DMS114 treated with DMSO at 0.1 percent for 48 hours (cell line): ENCODE measurements around the gene OPHN1.

Experiments used
- DNase-seq: peaks from one replicate; lab custom pipeline; 2025; ENCODE audit not compliant: unreplicated experiment; lab: John Stamatoyannopoulos, UW

Gene OPHN1

DNA sequence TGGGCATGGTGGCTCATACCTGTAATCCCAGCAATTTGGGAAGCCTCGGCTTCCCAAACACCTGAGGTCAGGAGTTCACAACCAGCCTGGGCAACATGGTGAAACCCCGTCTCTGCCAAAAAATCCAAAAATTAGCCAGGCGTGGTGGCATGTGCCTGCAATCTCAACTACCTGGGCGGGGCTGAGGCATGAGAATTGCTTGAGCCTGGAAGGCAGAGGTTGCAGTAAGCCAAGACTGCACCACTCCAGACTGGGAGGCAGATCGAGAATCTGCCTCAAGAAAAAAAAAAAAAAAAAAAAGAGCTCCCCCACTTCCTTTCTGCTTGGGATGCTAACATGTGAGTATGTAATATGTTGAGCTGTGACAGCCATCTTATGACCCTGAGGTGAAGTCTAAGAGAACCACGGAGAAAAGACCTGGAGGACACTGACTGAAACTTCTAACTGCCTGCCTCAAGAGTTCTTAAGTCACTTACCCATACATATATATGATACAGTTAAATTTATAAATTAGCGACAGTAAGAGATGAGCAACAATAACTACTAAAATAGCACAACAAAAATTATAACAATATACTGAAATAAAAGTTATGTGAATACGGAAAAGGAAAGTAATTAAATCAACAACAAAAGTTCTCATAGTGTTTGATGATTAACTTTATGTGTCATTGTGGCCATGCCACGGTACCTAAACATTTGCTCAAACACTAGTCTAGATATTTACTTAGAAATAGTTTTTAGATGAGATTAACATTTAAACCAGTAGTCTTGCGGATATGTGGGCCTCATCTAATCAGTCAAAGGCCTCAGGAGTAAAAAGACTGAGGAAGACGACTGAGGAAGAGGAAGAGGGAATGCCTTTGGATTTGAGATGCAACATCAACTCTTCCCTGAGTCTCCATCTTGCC, 178.3 kb downstream of the OPHN1 start:
- DNase-seq = no peak

DNA sequence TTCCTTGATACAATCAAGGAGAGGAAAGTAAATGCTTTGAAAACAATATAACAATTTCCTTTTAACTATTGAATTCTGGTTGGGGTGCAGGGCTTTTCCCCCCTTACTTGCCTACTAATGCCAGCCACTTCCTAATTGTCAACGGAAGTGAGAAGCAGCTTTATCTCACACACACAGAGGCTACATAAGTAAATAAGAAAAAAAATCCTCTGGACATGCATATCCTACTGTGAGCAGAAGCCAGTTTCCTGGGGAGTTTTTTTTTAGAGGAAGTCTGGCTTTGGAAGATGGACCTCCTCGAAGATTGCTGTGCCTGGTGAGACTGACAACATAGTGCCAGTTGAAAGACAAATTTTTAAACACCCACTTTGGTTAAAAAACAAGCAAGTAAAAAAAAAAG, 180.6 kb downstream of the OPHN1 start:
- DNase-seq = no peak

DNA sequence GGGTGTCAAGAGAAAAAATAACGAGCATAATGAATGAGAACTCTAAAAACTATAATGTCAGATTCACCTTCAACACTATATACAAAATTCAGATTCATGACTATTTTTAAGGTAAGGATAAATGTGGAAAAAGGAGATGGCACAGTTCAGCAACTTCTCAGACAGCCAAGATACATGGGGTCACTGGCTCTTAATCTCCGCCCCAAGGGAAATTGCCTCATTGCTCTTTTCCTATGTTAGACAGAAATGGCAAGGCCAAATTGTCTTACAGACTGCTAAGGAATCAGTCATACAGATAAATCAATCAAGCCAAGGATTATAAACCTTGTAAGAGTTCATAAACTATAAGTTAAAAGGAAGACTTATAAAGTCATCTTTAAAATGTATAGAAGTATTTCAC, 183.4 kb downstream of the OPHN1 start:
- DNase-seq = no peak

DNA sequence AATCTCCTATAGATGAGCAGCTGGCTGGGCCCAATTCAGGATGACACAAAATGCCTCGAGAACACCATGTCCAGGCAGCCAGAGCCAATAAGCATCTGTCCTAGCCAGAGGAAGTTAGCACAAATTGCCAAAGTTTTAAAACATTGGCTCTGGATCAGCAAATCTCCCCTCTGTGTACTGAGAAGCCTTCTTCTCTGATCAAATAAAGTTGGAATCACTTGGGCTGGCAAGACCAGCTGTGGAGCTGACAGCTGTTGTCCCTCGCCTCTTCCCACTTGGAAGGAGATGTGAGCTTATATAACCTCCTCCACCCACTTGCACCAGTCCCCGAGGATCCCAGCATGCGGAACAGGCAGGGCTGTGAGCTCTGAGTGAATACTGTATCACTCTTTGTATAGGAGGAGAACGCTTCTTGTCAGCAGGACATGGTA, 183.9 kb downstream of the OPHN1 start:
- no peak for DNase-seq

DNA sequence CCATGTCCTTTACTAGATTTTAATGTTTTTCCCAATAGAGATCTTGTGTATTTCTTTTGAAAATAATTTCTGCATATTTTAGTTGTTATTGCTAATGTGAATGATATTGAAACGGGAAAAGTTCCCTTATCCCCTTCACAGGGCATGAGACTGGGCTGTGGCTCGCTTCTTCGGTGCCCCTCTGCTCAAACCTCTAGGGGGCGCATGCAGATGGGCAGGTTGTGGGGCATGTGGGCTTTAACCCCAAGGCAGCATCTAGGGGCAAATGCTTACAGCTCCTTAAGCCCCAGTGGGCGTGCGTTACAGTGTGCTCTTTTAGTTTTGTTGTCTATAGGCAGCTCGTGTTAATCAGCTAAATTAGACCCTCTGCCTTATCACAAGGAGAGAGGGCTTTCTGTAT, 194.7 kb downstream of the OPHN1 start:
- DNase-seq = no peak

DNA sequence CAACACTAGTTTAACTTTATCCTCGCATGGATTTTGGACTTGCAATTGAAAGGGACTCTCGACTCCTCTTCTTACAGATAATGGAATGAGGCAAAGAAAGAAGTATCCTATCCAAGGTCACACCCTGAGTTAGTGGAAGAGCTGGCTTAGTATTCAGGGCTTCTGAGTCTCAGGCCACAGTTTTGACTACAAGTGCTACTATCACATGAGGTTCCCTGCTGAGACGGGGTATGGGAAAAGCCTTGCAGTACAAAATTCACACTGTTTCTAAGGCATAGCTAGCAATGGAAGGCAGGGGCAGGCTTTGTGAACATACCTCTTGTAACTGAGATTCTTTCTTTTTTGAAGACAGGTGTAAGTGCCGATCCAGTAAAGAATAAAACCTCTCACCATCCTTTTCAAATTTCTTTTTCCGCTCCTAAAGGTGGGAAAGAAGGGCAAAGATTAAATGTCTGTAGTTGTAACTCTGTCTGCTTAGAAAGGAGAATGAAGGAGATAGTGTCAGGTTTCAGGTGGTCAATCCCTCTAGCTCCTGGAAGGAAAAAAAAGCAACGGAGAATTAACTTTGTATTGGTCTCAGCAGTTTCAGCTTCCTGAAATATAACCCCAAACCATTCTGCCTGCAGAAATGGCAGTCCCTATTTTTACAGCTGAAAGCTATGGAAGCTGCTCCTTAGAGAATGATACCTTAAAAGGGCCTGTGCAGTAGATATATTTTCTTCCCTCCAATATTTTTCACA, 199.0 kb downstream of the OPHN1 start:
- no peak for DNase-seq

DNA sequence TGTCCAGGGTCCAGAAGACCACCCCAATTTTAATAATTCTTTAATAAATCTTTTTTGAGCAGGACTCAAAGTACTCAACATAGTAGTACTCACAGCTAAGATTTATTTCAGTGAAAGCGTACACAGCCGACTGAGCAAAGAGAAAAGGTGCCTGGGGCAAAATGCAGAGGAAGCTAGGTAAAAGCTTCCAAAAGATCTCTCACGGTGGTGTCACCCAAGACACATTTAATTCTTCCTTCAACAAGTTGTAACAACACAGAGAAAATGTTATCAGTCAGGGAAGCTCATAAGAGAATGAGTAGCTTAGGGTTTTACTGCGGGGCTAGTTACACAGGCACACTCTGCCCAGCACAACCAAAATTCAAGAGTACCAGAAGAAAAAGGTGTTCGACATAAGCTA, 201.1 kb downstream of the OPHN1 start:
- DNase-seq = no peak

DNA sequence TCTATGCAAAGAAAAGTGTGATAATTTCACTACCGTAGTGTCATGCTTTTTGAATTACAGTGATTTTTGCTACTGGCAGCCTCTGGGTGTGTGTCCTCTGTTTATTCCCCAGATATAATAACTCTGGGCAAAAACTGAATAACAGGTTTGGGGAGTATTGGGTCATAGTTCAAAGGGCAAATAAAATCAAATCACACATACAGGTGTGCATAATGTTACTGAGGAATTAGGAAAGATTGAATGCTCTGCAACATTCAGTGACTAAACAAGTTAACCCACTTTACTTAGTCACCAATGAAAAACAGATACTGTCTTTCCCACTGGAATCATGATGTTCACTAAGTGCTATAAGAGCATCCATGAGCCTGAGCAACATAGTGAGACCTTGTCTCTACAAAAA, 224.3 kb downstream of the OPHN1 start:
- no peak for DNase-seq

DNA sequence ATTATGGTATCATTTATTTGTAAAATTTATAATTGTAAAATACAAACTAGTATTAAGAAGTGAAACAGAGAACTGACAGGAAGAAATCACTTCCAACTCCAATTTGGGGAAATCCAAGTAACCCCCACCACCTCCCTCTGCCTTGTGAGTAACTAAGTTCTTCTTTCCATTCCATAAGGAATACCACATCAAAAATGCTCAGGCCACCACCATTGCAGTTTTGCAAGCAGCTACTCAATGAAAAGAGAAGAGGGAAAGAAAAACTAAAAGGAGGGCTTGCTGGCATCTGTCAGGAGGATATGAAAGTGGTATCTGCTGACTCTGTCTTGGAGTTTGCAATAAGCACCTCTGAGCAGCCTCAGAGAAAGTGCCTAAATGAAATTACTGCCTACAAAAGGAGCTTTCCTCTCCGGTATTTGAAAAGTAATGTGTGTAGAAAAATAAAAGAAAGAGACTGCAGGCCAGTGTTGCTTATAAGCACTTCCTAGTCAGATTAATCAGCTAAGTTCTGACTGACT, 228.7 kb downstream of the OPHN1 start:
- DNase-seq = no peak

DNA sequence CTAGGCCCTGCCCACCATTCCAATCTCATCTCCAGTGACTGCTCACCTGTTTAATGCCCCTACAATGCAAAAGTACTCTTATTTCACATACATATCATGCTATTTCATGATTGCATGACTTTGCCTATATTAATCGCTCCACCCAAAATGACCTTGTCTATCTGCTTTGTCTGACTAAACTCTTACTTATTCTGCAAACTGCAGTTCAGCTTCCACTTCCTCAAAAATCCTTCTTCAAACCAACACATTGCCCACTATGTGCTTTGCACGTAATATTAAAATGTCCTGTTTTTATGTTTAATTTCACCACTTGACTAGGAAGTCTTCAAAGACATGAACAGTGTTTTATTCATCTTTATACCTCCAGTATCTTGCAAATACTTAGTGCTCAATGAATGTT, 229.6 kb downstream of the OPHN1 start:
- no peak for DNase-seq

DNA sequence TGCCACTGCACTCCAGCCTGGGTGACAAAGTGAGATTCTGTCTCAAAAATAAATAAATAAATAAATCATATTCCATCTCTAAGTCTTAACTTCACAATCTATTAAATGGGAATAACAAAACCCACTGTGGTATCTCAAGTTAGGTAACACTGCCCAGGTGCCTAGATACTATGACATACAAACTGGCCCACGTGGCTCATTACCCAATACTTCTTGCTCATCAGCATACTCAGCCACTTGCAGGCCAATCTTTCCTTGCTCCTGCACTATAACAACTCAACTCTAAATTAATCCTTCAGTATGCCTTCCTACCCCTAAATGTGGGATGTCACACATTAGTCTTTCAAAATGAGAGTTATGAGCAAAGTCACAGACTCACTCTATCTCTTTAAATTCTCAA, 230.1 kb downstream of the OPHN1 start:
- DNase-seq = no peak

DNA sequence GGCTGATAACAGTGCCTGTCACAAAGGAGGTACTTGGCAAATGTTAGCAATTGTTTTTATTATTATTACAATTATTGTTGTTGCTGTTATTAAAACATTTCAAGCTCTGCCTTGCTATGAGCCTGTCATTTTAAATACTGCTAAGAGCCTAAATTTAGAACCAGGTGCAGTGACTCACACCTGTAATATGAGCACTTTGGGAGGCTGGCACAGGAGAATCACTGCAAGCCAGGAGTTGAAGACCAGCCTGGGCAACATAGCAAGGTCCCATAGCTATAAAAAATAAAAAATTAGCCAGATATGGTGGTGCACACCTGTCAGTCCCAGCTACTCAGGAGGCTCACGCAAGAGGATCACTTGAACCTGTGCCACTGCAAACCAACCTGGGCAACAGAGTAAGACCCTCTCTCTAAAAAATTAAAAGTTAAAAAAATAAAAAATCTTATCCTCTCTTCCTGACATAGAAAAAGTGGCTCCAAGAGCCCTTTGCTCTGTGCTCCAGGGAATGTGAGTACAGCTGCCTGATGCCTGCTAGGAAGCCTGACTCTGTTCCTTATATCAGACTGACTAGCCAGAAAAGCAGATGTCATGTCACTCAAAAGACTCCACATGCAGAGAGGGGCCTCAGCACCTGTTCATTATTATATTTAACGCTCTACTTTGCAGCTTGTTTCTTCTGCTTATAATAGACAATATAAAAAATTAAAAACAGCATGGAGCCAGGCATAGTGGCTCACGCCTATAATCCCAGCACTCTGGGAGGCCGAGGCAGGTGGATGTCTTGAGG, 234.0 kb downstream of the OPHN1 start:
- DNase-seq = no peak

DNA sequence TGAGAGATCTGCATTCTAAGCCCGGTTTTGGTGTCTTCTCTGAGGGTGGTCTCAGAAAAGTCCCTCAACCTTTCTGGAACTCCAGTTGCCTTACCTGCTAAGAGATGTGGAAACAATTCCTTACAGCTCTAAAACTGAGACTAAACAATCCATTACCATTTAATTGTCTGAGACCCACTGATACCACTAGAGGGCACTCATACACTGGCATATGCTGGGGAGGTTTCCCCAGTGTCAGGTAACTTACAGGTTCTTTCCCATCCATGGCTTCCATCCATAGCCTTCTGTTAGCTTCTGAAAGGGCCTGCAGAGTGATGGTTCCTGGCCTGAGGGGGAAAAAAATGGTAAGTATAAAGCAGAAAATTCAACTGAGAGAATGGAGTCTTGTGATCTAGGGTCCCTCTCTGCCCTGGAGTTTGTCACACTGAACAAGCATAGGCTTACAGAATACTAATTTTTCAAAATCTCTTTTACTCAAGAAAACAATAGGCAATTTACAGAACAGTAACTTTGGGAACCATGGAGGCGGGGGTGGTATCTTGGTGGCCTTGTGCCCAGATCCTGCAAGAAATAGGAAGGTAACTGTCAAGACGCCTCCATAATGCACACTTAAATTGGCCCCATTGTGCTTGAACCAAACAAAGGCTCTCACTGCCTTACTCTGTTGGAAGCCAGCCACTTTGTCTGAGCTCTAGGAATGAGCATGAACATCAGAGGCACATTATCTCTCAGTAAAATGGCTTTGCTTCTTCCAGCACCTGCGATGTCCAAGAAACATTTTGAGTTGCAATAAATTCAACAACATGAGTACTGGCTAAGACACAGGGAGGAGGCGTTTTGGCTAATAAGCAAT, 236.1 kb downstream of the OPHN1 start:
- DNase-seq = peak; percentile 26

DNA sequence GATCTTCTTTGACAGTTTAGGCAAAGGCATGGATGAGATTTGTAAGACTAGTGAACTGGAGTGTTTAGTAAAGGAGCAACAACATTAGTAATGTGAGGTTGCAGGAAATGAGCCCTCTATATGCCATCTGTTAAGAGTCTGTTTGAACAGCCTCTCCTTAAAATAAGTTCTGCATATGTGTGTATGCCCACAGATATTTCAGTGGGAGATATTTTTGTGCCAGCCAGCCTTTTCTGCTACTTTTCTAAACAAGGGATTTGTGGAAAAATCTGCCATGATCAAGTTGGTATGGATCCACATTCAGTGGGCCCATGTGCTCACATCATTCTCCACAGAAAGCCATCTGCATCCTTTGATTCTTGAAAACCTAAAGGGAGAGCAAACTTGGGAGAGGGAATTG, 237.7 kb downstream of the OPHN1 start:
- DNase-seq = no peak

DNA sequence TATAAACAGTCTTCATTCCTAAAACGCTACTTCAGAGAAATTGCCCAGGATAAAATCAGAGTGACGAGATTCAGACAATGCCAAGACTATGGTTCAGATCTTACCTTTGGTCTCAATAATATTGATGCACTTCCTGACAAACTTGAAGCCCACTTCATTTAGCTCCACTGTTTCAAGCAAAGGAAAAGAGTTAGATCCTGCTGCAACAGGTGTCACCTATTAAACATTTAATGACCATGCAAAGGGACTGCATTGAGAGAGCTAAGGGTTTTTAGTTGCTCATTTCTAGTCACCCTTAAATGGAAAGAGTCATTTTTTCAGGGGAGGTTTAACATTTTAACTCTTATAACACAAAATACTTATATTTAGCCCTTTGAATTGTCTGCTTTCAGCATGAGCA, 239.5 kb downstream of the OPHN1 start:
- no peak for DNase-seq

DNA sequence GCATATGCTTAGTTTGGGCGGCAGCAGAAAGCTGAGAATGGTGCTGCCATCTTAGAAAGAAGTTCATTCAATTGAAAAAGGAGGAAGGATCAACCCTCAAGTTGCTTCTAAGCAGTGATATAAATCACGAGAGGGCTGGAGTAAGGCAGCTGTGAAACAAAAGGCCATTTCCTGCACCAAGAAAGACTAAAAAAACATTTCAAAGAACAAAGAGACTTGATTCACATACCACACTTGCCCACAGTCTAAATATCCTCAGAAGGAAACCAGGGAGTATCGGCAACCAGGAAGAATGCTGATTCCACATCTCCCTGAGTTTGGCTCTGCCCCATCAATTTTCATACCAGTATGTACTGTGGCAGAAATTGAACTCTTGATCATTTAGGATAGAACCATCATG, 240.1 kb downstream of the OPHN1 start:
- no peak for DNase-seq

DNA sequence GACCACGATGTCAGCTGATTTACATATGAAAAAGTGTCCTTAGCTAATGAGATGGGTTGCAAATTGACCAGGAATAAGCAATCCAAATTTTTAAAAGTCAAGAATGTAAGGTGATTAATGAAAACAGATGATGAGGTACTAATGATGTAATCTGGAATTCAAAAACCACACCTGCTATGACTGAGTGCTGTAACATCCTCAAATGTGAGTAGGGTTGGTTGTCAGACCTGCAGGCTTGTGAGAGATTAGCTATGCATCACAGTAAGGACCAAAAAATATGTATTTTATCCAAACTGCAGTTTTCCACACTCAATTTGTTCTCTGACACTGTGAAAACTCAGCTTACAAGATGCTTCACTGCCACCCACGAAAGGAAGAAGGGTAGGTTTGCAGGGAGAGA, 242.5 kb downstream of the OPHN1 start:
- DNase-seq = no peak

DNA sequence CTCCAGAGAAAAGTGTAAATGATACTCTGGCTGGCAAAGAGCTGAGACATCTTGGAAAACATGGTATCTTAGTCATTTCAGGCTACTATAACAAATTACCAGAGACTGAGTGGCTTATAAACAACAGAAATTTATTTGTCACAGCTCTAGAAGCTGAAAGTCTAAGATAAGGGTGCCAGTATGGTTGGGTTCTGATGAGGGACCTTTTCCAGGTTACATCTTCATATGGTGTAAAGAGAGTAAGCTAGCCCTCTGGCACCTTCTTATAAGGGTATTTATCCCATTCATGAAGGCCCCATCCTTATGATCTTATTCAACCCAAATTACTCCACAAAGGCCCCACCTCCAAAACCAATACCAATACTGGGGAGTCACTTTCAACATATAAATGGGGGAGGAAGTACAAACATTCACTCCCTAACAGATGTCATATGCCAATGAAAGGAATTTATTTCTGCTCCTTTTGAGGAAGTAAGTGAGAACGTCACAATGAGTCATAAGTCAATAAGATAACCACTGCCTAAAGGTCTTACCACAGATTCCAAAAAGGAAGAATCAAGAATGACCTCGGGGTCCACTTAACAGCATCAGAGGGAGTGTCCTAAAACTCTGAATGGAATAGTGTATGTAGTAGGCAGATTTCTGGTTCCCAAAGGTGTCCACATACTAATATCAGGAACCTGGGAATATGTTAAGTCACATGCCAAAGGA, 246.6 kb downstream of the OPHN1 start:
- no peak for DNase-seq

DNA sequence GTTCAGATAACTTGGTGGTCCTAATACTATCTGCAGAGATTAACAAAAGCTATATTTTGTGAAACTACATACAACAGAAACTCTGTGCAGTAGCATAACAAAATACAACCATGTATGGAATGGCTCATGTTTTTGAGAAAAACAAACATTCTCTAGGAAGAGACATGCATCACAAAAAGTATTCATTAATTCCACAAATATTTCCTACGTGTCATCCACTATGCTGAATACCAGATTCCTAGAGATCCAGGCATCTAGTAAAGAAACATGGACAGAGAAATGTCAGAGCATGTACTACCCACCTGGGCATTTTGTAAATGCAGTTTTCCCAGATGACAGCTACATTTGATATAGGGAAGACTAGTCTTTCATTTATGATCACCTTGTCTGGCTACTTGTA, 248.1 kb downstream of the OPHN1 start:
- no peak for DNase-seq
